K562 (cell line): ENCODE data around the gene STK17A. TPM values are rescaled to one million over a fixed set of nuclear protein-coding genes. Genes with fewer than 3 reads are reported as not detected.

Experiments used
- ARNT ChIP-seq, 2 experiments: fragments of 450-650 bp; IDR thresholded peaks; 2 replicates each; pipeline ENCODE4 v1.6.1; 2016; ENCODE audit warnings: mild to moderate bottlenecking in 1 of 2
- CHD2 ChIP-seq: IDR thresholded peaks from 2 replicates; pipeline ENCODE4 v1.6.1; 2011; ENCODE audit warnings: low read depth, low read length
- CREB1 ChIP-seq, 2 experiments: sonication (generic) in 1 of 2; formaldehyde crosslinking in 1 of 2; IDR thresholded peaks; 2 replicates each; pipeline versions ENCODE4 v1.6.1 to v1.8.0; 2012 to 2022; ENCODE audit warnings: inconsistent platforms in 1 of 2, mild to moderate bottlenecking in 1 of 2, missing genetic modification reagents in 1 of 2, moderate library complexity in 1 of 2
- ELF1 ChIP-seq: fragments of 200-800 bp; sonication (Bioruptor generic); IDR thresholded peaks from 2 replicates; pipeline ENCODE4 v1.6.1; 2016; ENCODE audit warnings: missing genetic modification characterization, missing compliant biosample characterization
- FOXJ3 ChIP-seq: sonication (generic); formaldehyde crosslinking; IDR thresholded peaks from 2 replicates; pipeline ENCODE4 v1.4.0; 2020; ENCODE audit warnings: mild to moderate bottlenecking, missing genetic modification reagents
- MXI1 ChIP-seq: IDR thresholded peaks from 2 replicates; pipeline ENCODE4 v1.6.1; 2011; ENCODE audit warnings: low read depth, mild to moderate bottlenecking, improper control_type of control experiment, low read length
- MYNN ChIP-seq, 2 experiments: sonication (generic); formaldehyde crosslinking in 1 of 2; IDR thresholded peaks; 2 replicates each; pipeline versions ENCODE4 v1.5.0 to v1.6.1; 2016 to 2020; ENCODE audit warnings: antibody characterized with exemption in 1 of 2, missing genetic modification reagents in 1 of 2
- STAT5A ChIP-seq: IDR thresholded peaks from 2 replicates; pipeline ENCODE4 v1.6.1; 2012; ENCODE audit warnings: low read length, inconsistent platforms, borderline replicate concordance
- TRIM28 ChIP-seq: fragments of 450-650 bp; IDR thresholded peaks from 2 replicates; pipeline ENCODE4 v1.6.1; 2017
- XRCC5 ChIP-seq: fragments of 200-400 bp; formaldehyde crosslinking; IDR thresholded peaks from 2 replicates; pipeline ENCODE4 v1.6.1; 2017; ENCODE audit warnings: low read depth, mild to moderate bottlenecking, low read length
- ZNF239 ChIP-seq: fragments of 250-450 bp; sonication (Bioruptor Pico); IDR thresholded peaks from 2 replicates; pipeline ENCODE4 v1.4.0; 2020; ENCODE audit warnings: mild to moderate bottlenecking
- ZNF324 ChIP-seq: fragments of 250-450 bp; sonication (Bioruptor Pico); IDR thresholded peaks from 2 replicates; pipeline ENCODE4 v1.4.0; 2020; ENCODE audit warnings: mild to moderate bottlenecking
- polyA plus RNA-seq, 8 experiments: library from polyadenylated mRNA; depleted of rRNA in 4 of 8; stranded (reverse) in 5 of 8; unstranded in 3 of 8; fragments of >200 nt; fragmentation: Nextera tagmentation in 2 of 8; fragmentation: Illumina TruSeq in 1 of 8; extraction: Ambion mirVana in 2 of 8; extraction: Trizol in 1 of 8; gene quantifications; 2 replicates each; pipeline versions ENCODE4 v1.2.1 to v1.2.3, GENCODE V29; 2011 to 2014; ENCODE audit warnings: inconsistent platforms in 1 of 8, missing spikeins in 1 of 8
- total RNA-seq, 7 experiments: library from RNA; depleted of rRNA in 6 of 7; stranded (reverse); fragments of >200 nt in 6 of 7; fragmentation: Illumina TruSeq in 2 of 7; extraction: Trizol in 2 of 7; gene quantifications; 2 replicates each; pipeline versions ENCODE4 v1.2.1 to v1.2.3, GENCODE V29; 2011 to 2021; ENCODE audit warnings: low replicate concordance in 1 of 7
- TF ChIP-seq, protein P1 (sequence below): fragments of 450-650 bp; IDR thresholded peaks from 2 replicates; pipeline ENCODE4 v1.6.1; 2017; ENCODE audit warnings: antibody characterized with exemption, mild to moderate bottlenecking
- TF ChIP-seq, protein P2 (sequence below): fragments of 200-800 bp; sonication (Bioruptor generic); IDR thresholded peaks from 2 replicates; pipeline ENCODE4 v1.6.1; 2016; ENCODE audit warnings: missing genetic modification characterization, missing compliant biosample characterization

Gene STK17A
- total and polyA plus RNA-seq, 9 of the 15 experiments (the other 6 are each of a cell fraction or from before 2014, with no cell fraction given), result 3.4 to 16.3 (median 13.2) TPM

DNA sequence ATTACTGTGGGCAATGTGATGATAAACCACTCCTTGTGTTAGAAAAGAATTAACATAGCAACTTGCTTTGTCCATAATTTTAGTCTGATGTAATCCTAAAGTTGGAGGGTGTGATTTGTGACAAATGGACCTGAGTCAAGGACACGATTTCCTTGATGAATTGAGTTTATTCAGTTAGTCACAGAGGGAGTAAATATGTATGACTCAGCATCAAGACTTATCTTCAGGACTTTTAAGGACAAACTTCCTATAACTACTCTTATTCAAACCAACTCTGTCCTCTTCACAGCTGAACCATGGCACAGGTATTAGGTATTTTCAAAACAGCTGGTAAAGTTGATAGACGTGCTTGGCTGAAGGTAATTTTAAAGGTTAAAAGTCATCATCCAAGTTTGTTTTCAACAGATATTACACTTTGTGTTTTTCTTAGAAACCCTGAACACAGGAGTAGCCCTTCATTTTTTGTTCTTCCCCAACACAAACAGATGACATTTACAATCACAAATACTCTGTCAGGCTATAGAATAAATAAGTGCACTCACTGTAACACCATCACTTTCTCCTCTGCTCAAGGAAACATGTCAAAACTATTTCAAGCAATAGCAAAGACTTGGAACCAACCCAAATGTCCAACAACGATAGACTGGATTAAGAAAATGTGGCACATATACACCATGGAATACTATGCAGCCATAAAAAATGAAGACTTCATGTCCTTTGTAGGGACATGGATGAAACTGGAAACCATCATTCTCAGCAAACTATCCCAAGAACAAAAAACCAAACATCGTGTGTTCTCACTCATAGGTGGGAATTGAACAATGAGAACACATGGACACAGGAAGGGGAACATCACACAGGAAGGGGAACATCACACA is 91.9 kb downstream of the STK17A start (continued):
- TF ChIP-seq, protein P1, sequence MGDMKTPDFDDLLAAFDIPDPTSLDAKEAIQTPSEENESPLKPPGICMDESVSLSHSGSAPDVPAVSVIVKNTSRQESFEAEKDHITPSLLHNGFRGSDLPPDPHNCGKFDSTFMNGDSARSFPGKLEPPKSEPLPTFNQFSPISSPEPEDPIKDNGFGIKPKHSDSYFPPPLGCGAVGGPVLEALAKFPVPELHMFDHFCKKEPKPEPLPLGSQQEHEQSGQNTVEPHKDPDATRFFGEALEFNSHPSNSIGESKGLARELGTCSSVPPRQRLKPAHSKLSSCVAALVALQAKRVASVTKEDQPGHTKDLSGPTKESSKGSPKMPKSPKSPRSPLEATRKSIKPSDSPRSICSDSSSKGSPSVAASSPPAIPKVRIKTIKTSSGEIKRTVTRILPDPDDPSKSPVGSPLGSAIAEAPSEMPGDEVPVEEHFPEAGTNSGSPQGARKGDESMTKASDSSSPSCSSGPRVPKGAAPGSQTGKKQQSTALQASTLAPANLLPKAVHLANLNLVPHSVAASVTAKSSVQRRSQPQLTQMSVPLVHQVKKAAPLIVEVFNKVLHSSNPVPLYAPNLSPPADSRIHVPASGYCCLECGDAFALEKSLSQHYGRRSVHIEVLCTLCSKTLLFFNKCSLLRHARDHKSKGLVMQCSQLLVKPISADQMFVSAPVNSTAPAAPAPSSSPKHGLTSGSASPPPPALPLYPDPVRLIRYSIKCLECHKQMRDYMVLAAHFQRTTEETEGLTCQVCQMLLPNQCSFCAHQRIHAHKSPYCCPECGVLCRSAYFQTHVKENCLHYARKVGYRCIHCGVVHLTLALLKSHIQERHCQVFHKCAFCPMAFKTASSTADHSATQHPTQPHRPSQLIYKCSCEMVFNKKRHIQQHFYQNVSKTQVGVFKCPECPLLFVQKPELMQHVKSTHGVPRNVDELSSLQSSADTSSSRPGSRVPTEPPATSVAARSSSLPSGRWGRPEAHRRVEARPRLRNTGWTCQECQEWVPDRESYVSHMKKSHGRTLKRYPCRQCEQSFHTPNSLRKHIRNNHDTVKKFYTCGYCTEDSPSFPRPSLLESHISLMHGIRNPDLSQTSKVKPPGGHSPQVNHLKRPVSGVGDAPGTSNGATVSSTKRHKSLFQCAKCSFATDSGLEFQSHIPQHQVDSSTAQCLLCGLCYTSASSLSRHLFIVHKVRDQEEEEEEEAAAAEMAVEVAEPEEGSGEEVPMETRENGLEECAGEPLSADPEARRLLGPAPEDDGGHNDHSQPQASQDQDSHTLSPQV, result peak; percentile 74
- no peak for TF ChIP-seq MXI1
- TF ChIP-seq, protein P2, sequence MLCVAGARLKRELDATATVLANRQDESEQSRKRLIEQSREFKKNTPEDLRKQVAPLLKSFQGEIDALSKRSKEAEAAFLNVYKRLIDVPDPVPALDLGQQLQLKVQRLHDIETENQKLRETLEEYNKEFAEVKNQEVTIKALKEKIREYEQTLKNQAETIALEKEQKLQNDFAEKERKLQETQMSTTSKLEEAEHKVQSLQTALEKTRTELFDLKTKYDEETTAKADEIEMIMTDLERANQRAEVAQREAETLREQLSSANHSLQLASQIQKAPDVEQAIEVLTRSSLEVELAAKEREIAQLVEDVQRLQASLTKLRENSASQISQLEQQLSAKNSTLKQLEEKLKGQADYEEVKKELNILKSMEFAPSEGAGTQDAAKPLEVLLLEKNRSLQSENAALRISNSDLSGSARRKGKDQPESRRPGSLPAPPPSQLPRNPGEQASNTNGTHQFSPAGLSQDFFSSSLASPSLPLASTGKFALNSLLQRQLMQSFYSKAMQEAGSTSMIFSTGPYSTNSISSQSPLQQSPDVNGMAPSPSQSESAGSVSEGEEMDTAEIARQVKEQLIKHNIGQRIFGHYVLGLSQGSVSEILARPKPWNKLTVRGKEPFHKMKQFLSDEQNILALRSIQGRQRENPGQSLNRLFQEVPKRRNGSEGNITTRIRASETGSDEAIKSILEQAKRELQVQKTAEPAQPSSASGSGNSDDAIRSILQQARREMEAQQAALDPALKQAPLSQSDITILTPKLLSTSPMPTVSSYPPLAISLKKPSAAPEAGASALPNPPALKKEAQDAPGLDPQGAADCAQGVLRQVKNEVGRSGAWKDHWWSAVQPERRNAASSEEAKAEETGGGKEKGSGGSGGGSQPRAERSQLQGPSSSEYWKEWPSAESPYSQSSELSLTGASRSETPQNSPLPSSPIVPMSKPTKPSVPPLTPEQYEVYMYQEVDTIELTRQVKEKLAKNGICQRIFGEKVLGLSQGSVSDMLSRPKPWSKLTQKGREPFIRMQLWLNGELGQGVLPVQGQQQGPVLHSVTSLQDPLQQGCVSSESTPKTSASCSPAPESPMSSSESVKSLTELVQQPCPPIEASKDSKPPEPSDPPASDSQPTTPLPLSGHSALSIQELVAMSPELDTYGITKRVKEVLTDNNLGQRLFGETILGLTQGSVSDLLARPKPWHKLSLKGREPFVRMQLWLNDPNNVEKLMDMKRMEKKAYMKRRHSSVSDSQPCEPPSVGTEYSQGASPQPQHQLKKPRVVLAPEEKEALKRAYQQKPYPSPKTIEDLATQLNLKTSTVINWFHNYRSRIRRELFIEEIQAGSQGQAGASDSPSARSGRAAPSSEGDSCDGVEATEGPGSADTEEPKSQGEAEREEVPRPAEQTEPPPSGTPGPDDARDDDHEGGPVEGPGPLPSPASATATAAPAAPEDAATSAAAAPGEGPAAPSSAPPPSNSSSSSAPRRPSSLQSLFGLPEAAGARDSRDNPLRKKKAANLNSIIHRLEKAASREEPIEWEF (CRISPR knock-in tag), result no peak
- no peak for TF ChIP-seq TRIM28
- no peak for TF ChIP-seq CREB1 (IDR thresholded peaks at IDR 0.05)
- no peak for TF ChIP-seq CREB1 (CRISPR knock-in tag; IDR thresholded peaks at IDR 0.05)
- no peak for TF ChIP-seq ELF1
- TF ChIP-seq STAT5A, result no peak
- no peak for TF ChIP-seq CHD2
- 0 out of 4 replicates have a peak, but pooled peaks of 1 of the 2 experiments have one; percentile 18 for TF ChIP-seq ARNT (IDR thresholded peaks at IDR 0.05)
- TF ChIP-seq FOXJ3 (CRISPR knock-in tag), result no peak
- peak; percentile 78; the same call in 1 of the 2 replicates for TF ChIP-seq MYNN (IDR thresholded peaks at IDR 0.05)
- no peak for TF ChIP-seq MYNN (CRISPR knock-in tag; IDR thresholded peaks at IDR 0.05)
- no peak for TF ChIP-seq ZNF239 (CRISPR knock-in tag)
- TF ChIP-seq XRCC5, result no peak
- no peak for TF ChIP-seq ZNF324 (CRISPR knock-in tag)
